Measurements from ENCODE around the gene TFE3.
A peak's percentile ranks its signal among the peaks of the same experiment; 100 is the strongest.

Gene TFE3

DNA sequence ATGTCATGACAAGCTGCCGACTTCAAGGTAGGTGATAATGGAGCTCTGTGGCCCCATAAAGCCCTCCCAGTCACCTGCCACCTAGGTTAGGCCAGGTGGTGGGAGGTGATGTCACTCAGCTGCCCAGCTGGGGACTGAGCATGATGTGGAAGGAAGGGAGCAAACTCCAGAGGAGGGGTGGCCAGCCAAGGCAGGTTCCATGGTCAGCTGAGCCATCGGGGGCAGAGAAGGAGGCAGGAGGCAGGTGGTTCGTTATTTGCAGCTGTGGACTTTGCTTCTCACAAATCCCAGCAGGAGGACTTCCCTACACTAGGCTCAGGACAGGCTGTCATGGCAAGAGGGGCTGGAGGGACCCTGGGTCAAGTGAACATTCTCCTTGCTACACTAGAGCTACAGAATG lies 17.8 kb upstream of the TFE3 start:
- no peak for DNase-seq

DNA sequence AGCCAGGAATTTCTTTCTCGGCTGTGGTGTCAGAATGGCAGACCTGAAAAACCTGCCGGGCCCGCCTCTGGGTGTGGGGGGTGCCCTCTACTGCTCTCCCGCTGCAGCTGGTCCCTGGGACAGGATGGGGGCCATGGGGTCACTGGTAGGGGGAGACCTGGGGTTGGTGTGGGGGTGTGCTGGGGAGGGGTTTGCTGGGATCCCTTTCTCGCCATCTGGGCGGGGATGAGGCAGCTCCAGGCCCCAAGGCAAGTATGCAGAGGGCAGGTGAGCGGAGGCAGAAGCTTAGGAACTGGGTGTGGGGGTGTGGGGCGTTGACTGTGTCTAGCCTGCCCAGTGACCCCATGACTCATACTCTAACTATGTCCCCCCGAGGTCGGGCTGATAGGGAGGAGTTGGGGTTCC lies 16.5 kb upstream of the TFE3 start:
- DNase-seq = no peak

DNA sequence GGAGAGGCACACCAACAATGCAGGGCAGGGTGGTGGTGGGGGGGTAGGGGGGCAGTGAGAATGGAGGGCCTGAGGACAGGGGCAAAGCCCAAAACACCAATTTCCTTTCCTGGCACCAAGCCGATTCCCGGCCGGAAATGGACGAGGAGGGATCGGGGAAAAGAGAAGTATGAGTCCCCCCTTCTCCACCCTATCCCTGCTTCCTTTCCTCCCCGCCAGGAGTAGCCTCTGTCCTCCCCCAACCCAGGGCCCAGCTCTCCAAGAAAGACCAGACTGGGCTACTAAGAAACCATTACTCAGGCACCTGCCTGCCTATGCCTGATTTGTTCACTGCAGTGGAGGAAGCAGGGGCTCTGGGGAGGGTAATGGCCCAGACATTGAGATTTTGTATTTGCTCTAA lies 16.0 kb upstream of the TFE3 start:
- DNase-seq = no peak

DNA sequence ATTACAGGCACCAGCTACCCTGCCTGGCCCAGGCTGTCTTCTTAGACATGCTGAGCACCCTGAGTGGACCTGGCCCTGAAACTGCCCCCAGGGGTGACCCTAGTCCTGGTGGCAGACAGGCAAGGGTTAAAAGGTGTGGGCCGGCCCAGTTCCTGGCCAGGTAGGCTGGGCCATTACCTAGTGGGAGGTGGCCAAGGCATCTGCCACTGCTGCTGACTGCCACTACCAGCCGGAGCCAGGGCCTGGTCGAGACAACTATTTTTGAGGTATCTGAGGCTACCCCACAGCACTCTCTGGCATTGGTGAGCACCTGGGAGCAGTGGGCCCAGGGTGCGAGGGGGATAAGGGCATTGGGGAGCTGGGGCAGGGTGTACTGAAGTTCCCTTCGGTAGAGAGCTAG lies 15.6 kb upstream of the TFE3 start, which contains the start of gene CCDC120:
Gene CCDC120 (plus strand): TSS at position 206 of the 400 bp plus-strand sequence. CDS start 3,043 bp downstream, outside the sequence.
- no peak for DNase-seq

DNA sequence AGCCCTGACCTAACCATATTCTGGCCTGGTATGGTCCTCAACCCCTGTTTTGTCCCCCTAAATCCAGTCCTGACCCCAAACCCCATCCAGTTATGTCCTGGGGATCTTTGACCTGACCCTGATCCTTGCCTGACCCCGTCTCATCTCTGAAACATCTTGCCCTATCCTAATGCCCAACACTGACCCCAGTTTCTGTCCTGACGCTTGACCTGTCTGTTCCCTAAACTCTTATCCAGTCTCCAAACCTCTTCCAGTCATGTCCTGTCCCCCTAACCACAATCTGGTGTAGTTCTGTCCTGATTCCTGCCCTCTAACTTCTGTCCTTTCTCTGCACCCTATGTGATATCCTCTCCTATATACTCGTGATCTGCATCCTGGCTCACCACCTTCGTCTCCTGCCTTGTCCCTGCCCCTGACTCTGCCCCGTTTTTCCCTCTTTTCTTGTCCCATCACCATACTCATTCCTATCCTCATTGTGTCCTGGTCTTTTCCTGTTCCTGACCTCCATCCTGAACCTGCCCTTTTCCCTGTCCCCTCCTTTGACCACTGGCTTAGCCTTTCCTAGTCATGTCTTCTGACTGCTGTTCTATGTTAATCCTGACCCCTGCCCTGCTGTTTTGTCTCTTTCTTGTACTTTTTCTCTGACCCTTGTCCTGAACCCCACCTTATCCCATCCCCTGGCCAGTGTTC lies 11.1 kb upstream of the TFE3 start:
- no peak for DNase-seq

GRCh38 chrX:49053223-49054072 lies 10.3 kb upstream of the TFE3 start:
- DNase-seq = peak; percentile 34

GRCh38 chrX:49043987-49044281 lies 777 bp upstream of the TFE3 start:
- DNase-seq = no peak

DNA sequence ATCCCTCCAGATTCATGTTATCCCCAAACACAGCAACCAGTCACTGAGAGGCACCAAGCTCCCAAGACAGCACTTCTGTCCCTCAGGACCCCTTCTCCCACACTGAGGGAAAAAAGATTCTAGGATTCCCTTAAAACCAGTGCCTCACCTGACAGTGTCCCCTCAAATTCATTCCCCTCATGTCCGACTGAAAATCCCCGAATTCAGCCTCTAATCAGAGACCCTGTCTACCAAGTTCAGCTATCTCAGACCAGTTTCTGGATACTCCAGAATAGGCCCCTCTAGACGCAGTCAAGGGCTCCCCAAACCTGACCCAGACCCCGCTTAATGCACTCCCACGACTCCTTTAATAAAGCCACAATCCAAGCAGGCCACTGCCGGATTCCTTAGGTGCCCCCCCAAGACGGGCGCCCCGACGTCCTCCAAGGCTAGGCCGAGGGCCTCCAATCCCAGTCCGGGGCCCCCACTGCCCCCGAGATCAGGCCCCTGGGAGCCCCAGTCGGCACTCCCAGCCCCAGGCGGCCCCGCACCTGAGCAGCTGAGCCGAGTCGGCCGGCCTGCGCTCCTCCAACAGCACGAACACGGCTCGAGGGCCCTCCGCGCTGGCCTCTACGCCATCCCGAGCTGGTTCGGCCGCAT lies 457 bp downstream of the TFE3 start:
- no peak for DNase-seq

GRCh38 chrX:49041744-49042580 lies 1.2 kb downstream of the TFE3 start:
- peak; percentile 13 for DNase-seq

DNA sequence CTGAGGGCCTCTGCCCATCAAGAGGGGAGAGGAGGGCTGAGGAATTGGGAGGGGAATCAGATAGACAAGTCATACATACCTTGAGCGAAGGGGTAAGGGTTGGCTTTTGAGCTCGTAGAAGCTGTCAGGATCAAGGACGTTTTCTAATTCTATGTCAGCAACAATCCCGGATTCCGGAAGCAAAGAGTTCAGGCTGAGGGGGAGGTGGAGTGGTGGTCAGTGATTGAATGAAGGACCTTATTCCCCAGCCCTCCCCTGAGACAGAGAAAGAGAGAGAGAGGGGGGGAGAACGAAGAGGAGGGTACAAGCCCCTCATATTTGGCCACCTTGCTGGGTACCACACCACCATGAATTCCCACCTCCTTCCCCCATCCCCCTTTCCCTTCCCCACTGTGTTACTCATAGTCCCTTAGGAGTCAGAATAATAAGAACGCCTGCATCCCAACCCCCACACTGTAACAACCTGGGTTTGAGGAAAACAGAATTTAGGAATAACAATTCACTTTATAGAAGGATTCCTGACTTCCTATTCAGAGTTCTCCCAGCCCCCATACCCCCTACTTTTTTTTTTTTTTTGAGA lies 2.7 kb downstream of the TFE3 start:
- DNase-seq = no peak

GRCh38 chrX:49039598-49040375 lies 3.4 kb downstream of the TFE3 start:
- DNase-seq = peak; percentile 77

- DNase-seq = peak; percentile 25
Observed at GRCh38 chrX:49037883-49038475, 5.2 kb downstream of the TFE3 start.

GRCh38 chrX:49030283-49030682 lies 12.9 kb downstream of the TFE3 start:
- no peak for DNase-seq

GRCh38 chrX:49029876-49030275 lies 13.3 kb downstream of the TFE3 start:
- no peak for DNase-seq

- no peak for DNase-seq
Observed at GRCh38 chrX:49019599-49020249, 23.4 kb downstream of the TFE3 start.

- DNase-seq = no peak
Observed at GRCh38 chrX:49019050-49019449, 24.1 kb downstream of the TFE3 start.

- no peak for DNase-seq
Observed at GRCh38 chrX:49003696-49004095, 39.5 kb downstream of the TFE3 start.

DNA sequence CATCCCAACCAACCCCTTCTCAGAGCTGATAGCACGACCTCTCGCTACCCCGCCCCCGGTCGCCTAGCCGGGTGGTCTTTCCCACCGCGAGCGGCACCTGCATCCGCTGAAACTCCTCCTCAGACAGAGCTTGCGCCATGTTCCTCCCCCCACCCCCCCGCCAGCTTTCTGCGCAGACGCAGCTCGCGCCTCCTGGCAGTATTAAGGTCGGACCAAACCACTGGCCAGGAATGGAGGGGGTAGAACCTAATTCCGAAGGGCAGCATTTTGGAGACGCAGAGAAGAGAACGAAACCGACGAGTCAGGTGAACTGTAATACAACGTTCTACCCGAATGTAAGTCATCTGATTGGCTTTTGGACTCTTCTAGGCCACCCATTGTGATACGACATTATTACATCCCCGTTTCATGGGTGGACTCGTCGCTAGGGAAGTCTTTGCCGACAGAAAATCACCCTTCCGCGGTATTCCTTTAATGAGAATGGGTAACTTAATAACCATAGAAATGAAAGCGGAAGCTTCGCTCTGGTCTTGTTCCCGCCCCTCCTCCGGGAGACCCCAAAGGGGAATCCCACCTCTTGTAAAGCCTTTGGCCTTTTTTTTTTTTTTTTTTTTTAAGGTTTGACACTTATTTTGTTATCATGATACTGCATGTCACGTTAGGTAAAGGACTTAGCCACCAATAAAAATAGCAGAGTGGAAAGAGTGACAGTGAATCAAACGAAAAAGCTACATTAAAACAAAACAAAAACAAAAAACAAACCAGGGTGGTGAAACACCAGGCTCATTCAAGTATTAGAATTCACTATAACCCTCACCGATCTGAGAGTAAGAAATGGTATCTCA lies 40.8 kb downstream of the TFE3 start, which contains the start of gene GRIPAP1:
Gene GRIPAP1 (minus strand): TSS at position 174 of the 845 bp plus-strand sequence. CDS start 35 bp downstream, at position 139.
- peak; percentile 88 for DNase-seq

DNA sequence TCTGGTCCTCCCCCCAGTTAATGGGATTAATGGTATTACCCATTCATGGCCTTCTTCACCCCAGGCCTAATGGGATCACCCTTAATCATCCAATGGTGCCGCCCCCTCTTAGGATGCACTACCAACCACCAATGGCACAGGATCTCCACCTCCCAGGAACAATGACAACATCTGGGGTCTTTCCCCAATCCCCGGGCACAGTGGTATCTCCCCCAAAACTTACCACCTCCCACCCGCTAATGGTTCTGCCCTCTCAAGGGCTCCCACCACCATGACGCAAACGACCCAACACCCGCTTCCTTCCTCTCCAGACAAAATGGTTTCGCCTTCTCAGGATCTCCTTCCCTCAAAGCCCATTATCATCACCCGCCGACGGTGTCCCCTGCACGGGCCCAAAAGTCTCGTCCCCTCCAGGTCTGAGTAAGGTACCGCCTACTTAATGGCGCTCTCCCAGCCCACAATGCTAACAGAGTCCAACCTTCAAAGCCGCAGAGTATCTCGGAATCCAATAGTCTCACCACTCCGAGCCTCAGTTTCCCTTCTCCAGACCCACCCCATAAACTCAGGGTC lies 41.6 kb downstream of the TFE3 start:
- DNase-seq = peak; percentile 28
